GM21737 (cell line): ENCODE data around the gene PTGS2.

Experiments used
- ATAC-seq: cut with Tn5 transposase; IDR thresholded peaks from one replicate; pipeline ENCODE4 v1.9.1; 2021; ENCODE audit warnings: mild to moderate bottlenecking, moderate library complexity; ENCODE audit not compliant: unreplicated experiment

Gene PTGS2

GRCh38 chr1:186680245-186681061, at the start of gene PTGS2:
TSS of gene PTGS2 (minus strand) at chr1:186680423. CDS start at chr1:186680290, 133 bp downstream.
- ATAC-seq = peak; percentile 78

GRCh38 chr1:186722711-186723309, 42.6 kb upstream of the PTGS2 start:
- no peak for ATAC-seq

DNA sequence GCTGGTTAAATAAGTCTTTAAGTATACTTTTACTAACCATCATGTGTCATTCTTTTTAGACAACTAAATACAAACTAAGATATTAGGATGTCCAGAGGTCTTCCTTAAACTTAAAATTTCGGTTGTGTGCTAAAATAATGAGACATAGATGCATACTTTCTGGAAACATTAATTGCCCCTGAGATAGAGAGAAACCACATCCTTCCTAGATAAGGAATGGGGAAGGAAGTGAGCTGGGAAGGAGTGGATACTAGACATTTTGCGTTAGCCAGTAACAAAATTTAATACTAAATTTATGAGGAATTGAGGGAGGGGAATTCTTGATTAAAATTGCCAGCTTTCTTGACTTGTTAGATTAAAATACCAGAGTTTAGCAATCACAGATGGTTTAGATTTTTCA, 37.1 kb upstream of the PTGS2 start:
- no peak for ATAC-seq

GRCh38 chr1:186715887-186716809, 35.9 kb upstream of the PTGS2 start:
- ATAC-seq = no peak

GRCh38 chr1:186710696-186711095, 30.5 kb upstream of the PTGS2 start:
- ATAC-seq = no peak

- no peak for ATAC-seq
Observed at GRCh38 chr1:186708694-186709097, 28.5 kb upstream of the PTGS2 start.

DNA sequence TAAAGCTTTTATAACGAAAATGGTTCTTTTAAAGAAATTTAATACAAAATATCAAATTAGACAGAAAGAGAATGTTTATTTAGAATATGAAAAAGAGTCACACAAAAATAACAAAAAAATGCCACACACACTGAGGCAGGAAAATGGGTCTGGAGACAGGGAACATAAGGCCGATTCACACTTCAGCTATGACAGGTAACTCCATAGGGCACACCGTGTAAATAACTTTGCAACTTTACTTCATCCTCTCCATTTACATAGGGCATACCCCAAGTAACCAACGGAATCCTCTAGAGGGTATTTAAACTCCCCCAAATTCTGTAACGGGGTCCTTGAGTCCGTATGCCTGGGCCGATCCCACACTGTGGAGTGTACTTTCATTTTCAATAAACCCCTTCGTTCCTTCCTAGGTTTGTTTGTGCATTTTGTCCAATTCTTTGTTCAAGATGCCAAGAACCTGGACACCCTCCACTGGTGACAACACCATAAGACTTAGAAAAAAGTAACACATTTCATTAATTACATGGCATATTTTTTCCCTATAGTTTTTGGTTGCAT, 23.1 kb upstream of the PTGS2 start:
- no peak for ATAC-seq

- ATAC-seq = no peak
Observed at GRCh38 chr1:186700722-186701121, 20.5 kb upstream of the PTGS2 start.

- ATAC-seq = no peak
Observed at GRCh38 chr1:186699519-186699918, 19.3 kb upstream of the PTGS2 start.

GRCh38 chr1:186689907-186690306, 9.7 kb upstream of the PTGS2 start:
- ATAC-seq = no peak

GRCh38 chr1:186689376-186689775, 9.2 kb upstream of the PTGS2 start:
- ATAC-seq = no peak

- no peak for ATAC-seq
Observed at GRCh38 chr1:186683652-186684410, 3.6 kb upstream of the PTGS2 start.

DNA sequence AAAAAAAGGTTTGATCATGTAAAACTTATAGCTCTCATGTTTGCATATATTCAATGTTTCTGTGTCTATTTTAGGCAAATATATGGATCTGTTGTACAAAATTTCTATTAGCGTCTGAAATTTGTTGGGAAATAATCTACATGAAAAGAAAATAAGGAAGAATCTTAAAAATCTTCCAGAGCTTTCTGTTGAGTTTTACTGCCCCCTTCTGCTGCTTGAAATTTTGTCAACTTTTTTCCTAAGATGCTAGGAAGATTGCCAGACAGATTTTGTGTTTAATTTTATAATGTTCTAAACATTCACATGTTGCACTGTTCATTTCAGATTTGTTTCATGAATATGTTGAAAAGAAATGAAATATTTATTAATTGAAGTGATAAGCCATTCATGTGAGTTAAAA, 2.5 kb upstream of the PTGS2 start:
- ATAC-seq = no peak

GRCh38 chr1:186681801-186682200, 1.6 kb upstream of the PTGS2 start:
- ATAC-seq = no peak

DNA sequence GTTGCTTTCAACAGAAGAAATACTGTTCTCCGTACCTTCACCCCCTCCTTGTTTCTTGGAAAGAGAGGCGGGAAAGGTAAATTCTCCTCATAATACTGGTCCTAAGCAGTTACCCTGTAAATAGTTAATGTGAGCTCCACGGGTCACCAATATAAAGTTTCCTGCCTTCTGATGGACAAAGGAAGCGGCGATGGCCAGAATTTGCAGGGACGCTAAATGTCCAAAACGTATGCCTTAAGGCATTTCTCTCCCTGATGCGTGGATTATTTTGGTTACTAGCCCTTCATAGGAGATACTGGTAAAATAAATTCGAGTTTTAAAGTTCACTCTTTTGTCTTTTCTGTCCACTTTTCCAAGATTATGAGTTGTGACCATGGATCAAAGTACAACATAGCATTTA, 898 bp upstream of the PTGS2 start:
- ATAC-seq = no peak

- no peak for ATAC-seq
Observed at GRCh38 chr1:186679924-186680244, 339 bp downstream of the PTGS2 start.

DNA sequence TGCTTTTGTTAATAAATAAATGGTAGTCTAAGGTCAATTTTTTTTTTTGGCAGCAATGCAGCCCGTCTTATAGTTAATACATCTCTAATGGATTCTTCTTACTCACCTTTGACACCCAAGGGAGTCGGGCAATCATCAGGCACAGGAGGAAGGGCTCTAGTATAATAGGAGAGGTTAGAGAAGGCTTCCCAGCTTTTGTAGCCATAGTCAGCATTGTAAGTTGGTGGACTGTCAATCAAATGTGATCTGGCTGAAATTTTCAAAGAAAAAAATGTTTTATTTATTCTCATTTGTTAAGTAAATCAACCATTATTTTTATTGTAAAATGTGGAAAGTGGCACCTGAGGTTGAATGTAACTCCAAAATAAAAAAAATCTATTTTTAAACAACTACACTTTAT, 2.1 kb downstream of the PTGS2 start:
- no peak for ATAC-seq

DNA sequence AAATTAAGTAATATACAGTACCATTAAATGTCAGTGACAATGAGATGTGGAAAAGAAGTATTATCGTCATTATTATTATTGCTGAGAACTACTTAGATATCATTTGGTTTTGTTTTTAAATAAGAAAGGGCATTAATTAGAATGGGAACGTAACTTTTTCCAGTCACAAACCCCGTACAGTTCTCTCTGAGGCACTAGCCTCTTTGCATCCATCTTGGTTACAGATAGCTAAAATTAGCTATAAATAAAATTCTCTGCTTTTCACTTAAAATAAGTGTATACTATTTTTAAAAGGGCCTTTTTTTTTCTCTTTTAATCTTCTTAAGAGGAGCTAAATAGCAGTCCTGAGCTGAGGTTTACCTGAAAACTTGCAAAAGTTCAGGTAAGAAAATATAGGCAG, 7.6 kb downstream of the PTGS2 start:
- ATAC-seq = no peak

DNA sequence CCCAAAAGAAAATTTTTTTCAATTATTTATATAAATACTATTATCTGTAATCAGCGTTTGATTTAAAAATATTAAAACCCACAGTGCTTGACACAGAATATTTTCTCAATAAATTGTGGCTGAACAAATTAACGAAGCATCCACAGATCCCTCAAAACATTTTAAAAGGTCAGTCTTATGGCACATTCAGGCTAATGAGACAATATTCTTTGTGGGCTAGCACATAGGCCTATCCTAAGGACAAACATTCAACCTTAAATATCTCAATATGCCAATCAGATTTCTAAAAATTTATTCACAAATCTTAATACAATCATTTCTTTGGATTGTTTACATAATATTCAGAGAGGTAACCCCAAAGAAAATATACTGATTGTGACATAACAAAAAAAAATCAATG, 8.1 kb downstream of the PTGS2 start:
- ATAC-seq = no peak

DNA sequence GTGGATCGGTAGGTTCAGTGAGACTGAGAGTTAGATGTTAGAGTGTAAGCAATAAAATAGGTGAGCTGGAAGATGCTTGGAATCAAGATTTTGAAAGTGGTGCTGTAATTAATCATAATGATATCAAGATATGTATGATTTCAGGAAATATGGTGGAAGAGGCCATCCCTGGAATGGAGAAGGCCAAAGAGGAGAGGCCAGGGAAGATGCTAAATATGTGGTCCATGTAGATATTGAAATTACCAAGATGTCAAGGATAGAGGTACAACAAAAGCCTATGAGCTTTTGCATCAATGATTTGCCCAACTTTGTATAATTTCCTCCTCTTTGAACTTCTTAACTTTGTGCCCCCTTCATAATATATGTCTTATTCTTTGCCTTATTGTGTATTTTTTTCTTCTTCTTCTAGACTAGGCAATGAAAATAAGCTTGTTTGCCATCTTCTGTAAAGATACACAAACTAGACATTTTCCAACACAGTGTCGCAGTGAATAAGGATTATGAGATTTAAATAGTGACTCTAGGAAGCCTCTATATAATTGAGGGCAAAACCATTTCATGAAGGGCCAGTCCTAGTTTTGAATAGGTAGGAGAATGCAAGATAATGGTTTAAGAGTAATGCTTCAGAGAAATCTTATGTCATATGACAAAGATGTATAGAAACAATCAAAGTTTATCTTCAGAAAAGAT, 8.9 kb downstream of the PTGS2 start:
- no peak for ATAC-seq
